GM18870 (cell line): ENCODE data around the gene SGCA.

Experiments
- ATAC-seq: cut with Tn5 transposase; IDR thresholded peaks from one replicate; pipeline ENCODE4 v1.9.1; 2021; ENCODE audit warnings: moderate library complexity; ENCODE audit not compliant: unreplicated experiment

The SGCA gene

GRCh38 chr17:50166518-50167181 is 845 bp downstream of the SGCA start:
- ATAC-seq, result no peak

DNA sequence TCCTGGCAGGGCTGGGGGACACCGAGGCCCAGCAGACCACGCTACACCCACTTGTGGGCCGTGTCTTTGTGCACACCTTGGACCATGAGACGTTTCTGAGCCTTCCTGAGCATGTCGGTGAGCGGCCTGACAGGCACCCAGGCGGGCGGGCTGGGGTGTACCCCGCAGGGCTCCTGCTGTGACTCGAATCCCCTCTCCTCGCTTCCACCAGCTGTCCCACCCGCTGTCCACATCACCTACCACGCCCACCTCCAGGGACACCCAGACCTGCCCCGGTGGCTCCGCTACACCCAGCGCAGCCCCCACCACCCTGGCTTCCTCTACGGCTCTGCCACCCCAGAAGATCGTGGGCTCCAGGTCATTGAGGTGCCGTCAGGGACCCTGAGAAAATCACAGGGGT is 1.6 kb downstream of the SGCA start:
- ATAC-seq, result no peak

DNA sequence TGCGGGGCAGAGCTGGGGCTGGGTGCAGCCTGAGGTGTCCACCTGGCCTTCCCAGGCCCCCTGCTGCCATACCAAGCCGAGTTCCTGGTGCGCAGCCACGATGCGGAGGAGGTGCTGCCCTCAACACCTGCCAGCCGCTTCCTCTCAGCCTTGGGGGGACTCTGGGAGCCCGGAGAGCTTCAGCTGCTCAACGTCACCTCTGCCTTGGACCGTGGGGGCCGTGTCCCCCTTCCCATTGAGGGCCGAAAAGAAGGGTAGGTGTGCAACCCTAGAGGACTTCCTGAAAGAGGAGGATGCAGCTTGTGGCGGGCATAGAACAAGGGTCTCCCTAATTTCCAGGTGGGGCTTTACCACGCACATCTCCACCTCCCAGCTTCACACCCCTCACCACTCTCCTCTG is 2.5 kb downstream of the SGCA start:
- no peak for ATAC-seq

- ATAC-seq, result no peak
These were observed 3.4 kb downstream of the SGCA start for GRCh38 chr17:50169121-50169764.

DNA sequence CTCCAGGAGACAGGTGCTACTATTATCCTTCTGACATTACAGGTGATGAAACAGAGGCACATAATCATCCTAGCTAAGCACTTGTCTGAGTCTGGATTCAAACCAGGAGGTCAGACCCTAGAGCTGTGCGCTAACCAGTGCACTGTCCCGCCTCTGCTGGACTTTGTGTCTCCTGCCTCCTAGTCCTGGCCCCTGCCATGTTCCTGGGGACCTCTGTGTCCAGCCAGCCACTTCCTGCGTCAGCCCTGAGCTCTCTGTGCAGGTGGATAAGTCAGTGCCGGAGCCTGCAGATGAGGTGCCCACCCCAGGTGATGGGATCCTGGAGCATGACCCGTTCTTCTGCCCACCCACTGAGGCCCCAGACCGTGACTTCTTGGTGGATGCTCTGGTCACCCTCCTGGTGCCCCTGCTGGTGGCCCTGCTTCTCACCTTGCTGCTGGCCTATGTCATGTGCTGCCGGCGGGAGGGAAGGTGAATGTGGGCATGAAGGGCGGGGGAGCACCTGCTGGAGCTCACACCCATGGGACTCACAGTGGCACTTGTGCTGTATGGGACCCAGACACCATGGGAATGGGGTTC is 4.2 kb downstream of the SGCA start:
- no peak for ATAC-seq

DNA sequence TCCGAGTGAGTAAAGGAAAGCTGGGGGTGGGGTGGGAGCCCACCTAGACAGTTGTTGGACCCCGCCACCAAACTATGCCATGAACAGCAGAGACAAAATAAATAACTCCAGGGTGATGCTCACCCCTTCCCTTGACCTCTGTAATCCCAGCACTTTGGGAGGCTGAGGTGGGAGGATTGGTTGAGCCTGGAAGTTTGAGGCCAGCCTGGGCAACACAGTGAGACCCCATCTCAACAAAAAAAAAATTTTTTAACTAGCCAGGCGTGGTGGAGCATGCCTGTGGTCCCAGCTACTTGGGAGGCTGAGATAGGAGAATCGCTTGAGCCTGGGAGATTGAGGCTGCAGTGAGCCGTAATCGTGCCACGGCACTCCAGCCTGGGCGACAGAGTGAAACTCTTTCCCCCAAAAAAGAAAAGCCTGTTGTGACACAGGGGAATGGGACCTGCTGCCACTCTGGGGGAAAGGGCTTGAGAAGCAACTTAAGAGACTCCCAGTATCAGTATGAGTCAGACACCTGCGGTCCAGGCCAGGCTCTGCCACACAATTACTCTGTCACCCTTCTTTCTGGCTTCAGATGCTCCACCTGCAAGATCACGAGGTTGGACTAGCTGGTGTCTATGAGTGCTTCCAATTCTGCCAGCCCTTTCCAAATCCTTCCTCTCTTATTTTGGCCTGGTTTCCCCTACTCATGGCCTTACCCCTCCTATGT is 5.0 kb downstream of the SGCA start:
- ATAC-seq, result no peak

DNA sequence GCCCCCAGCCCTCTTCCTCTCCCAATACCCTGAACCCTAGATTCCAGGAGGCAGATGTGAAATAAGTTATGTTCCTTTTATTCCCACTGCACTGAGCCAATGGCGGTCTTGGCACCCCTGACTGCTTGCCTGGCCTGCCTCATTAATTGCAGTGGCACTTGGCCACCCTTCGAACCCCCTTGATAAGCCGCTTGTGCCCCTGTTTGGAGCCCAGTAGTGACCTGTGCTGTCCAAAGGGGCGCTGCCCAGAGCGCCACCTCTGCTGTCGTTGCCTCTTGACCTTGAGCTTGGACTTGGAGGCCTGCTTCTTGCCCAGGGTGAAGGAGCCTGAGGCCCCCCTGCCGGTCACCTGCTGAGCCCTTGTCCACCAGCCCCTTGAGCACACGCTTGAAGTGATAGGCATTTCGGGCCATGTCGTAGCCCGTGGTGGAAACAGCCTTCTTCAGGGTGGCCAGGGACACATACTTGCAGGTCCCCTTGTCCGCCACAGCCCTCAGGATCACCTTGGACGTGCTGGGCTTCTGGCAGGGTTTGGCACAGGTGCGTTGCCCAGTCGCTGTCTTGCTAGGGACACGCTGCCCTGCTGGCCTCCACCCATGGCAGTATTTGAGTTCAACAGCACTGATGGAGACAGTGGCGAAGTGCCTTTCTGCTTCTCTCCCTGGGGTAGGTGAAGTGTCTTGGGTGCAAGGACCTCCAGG is 5.7 kb downstream of the SGCA start:
- no peak for ATAC-seq

DNA sequence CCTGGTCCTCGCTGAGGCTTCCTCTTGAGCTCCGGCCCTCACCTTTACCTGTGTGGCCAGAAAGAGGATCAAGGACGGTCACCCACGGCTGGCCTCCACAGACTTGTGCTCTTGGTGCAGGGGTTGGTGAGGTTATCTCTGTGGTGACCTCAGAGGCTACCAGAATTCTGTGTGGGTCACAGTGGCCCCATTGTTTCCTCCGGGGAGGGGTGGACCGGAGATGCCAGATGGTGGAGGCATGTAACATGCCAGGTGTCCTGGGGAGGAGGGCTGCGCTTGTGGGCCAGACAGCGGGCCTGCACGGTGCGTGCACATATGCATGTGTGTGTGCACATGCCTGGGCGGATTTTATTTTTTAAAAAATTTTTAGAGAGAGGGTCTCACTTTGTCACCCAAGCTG is 6.3 kb downstream of the SGCA start:
- ATAC-seq, result no peak

DNA sequence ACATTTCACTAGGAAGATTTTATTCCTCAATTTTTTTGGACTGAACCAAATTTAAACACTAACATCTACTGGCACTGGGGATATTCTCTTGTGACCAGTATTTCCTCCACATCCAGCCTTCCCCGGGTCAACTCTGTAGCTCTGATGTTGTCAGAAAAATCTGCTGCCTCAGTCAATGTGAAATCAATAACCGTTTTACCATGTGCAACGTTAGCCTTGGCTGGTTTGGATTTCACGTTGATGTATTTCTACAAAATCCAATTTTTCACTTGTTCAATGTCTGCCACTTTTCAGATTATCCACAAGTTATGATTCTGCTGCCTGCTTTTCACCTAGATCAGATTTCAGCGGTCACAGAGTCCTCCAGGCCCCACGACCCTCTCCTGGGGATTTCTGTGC is 7.1 kb downstream of the SGCA start:
- no peak for ATAC-seq

GRCh38 chr17:50173335-50173941 is 7.6 kb downstream of the SGCA start:
- ATAC-seq, result no peak

DNA sequence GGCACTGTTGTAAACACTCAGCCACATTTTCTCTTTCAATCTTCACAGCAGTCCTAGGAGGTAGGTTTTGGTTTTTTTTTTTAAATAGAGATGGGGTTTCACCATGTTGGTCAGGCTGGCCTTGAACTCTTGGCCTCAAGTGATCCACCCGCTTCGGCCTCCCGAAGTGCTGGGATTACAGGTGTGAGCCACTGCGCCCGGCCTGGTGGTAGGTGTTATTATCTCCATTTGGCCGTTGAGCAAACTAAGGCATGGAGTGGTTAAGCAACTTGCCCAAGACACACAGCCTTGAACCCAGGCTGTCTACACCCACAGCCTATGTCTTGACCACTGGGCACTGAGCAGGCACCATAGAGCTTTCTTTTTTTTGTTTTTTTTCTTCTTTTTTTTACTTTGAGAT is 8.6 kb downstream of the SGCA start:
- no peak for ATAC-seq

GRCh38 chr17:50175035-50175807 is 9.4 kb downstream of the SGCA start:
- no peak for ATAC-seq

- no peak for ATAC-seq
These were observed 11.0 kb downstream of the SGCA start for GRCh38 chr17:50176559-50177357.

- ATAC-seq, result no peak
These were observed 11.7 kb downstream of the SGCA start for GRCh38 chr17:50177476-50177875.

DNA sequence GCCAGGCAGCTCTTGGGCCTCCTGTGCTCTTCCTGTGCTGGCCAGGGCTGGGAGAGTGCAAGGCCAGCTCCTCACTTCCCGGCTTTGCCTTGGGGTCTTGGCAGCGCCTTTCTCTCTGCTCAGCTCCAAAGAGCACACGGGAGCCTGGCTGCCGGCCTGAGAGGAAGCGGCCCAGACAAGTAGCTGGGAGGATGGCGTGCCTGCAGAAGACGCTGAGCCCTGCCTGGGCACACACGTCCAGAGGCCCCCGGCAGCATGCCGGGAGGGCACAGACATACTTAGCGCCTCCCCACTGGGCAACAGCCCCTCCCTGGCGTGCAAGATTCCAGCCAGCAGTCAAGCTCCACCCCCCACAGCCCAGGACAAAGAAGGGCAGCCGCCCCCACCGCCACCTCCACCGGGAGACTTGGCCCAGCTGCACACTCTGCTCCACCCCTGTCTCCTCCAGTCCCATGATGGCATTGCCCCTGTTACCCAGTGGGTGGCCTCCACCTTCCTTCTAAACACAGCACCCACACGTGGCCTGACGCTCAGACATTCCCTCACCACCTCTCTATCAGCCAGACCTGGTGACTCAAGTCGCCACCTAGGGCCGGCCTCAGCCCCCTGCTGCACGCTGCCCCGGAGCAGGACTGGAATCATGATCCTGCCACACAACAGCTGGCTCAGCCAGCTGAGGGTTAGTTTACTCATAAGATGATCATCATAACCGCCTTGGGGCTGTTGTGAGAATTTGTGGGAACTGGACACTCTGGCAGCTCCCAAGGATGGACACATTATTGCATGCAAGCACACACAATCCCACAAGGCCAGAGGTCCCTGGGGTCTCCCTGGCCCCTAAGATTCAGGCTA is 12.4 kb downstream of the SGCA start:
- no peak for ATAC-seq

- ATAC-seq, result no peak
These were observed 14.3 kb downstream of the SGCA start for GRCh38 chr17:50180111-50180510.

- ATAC-seq, result no peak
These were observed 14.8 kb downstream of the SGCA start for GRCh38 chr17:50180620-50181019.

DNA sequence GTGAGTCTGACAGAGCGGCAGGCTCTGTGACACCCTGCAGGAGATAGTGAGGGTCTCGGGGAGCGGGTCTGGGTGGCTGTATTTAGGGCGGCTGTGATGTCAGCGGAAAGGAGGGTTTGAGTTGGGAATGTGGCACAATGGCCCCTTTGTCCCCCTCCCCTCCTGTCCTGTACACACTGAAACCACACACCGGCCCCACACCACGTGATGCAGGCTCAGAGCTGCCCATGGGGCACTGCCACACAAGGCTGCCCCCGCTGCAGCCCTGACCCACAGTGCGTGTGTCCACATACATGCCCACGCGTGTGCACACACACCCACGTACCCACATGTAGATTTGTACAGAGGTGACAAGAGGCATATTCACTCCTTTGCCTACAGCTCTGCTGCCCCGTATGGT is 15.3 kb downstream of the SGCA start:
- ATAC-seq, result no peak
